ENCODE measurements around the gene PRDX3.

The PRDX3 gene

GRCh38 chr10:119133949-119134348, 44.7 kb downstream of the PRDX3 start:
- no peak for DNase-seq (ENCODE audit: low read depth)

GRCh38 chr10:119132521-119133345, 45.9 kb downstream of the PRDX3 start:
- DNase-seq (ENCODE audit: low read depth) = no peak
- no peak overlapping the region for H3K4me3 ChIP-seq (ENCODE audit: low read depth, low read length)

More at GRCh38 chr10:119133949-119134348, 44.7 kb downstream of the PRDX3 start:
- no peak overlapping the region for H3K4me3 ChIP-seq (ENCODE audit: low read depth, low read length)

- no peak for DNase-seq (ENCODE audit: low read depth)
- H3K4me3 ChIP-seq (ENCODE audit: low read depth, low read length) = no peak overlapping the region
These were observed 46.9 kb downstream of the PRDX3 start for GRCh38 chr10:119131512-119132240.

- no peak for DNase-seq (ENCODE audit: low read depth)
- no peak overlapping the region for H3K4me3 ChIP-seq (ENCODE audit: low read depth, low read length)
These were observed 48.9 kb downstream of the PRDX3 start for GRCh38 chr10:119129721-119130120.

GRCh38 chr10:119125942-119126341, 52.7 kb downstream of the PRDX3 start:
- no peak for DNase-seq (ENCODE audit: low read depth)
- H3K4me3 ChIP-seq (ENCODE audit: low read depth, low read length) = no peak overlapping the region

GRCh38 chr10:119120875-119121274, 57.7 kb downstream of the PRDX3 start:
- no peak for DNase-seq (ENCODE audit: low read depth)
- H3K4me3 ChIP-seq (ENCODE audit: low read depth, low read length) = no peak overlapping the region

GRCh38 chr10:119120413-119120867, 58.2 kb downstream of the PRDX3 start:
- no peak overlapping the region for H3K4me3 ChIP-seq (ENCODE audit: low read depth, low read length)
- DNase-seq (ENCODE audit: low read depth) = no peak

- no peak overlapping the region for H3K4me3 ChIP-seq (ENCODE audit: low read depth, low read length)
- DNase-seq (ENCODE audit: low read depth) = no peak
These were observed 59.2 kb downstream of the PRDX3 start for GRCh38 chr10:119119400-119119799.

- H3K4me3 ChIP-seq (ENCODE audit: low read depth, low read length) = no peak overlapping the region
- no peak for DNase-seq (ENCODE audit: low read depth)
These were observed 60.4 kb downstream of the PRDX3 start for GRCh38 chr10:119118231-119118630.

Data from skeletal muscle cell (primary cell).